Panc1 (cell line): ENCODE measurements around the gene AOAH. TPM values are rescaled to one million over a fixed set of nuclear protein-coding genes. Genes with fewer than 3 reads are reported as not detected.

ENCODE experiments used
- ATAC-seq: fragments of 200-7000 bp; cut with Tn5 transposase; 2 replicates; pipeline ENCODE4 v1.9.1; 2020; ENCODE audit warnings: mild to moderate bottlenecking, moderate library complexity
- BruUV-seq: library from RNA; stranded (reverse); fragments of 400-500 nt; replicated peaks from 2 replicates; lab custom pipeline; 2021; lab: Mats Ljungman, UMichigan
- CTCF ChIA-PET: fragments of 300-600 bp; sonication (Branson Sonifier 250); formaldehyde crosslinking; loops from one replicate; lab custom pipeline; 2022; ENCODE audit warnings: antibody characterized with exemption; lab: Charles Lee
- POLR2A ChIA-PET: fragments of 300-600 bp; sonication (Branson Sonifier 250); formaldehyde crosslinking; loops from one replicate; lab custom pipeline; 2022; ENCODE audit warnings: antibody characterized with exemption; lab: Charles Lee
- DNase-seq: peaks from one replicate; pipeline ENCODE4 v3.0.0-alpha.2; 2010; ENCODE audit warnings: low read depth, low spot score
- H3K27ac ChIP-seq: 2 replicates; pipeline ENCODE4 v1.5.1; 2011; ENCODE audit warnings: mild to moderate bottlenecking, low read length, inconsistent platforms
- H3K27me3 ChIP-seq: fragments of 200-500 bp; sonication (Bioruptor generic); 2 replicates; pipeline ENCODE4 v1.6.0; 2014; ENCODE audit warnings: low read length, inconsistent platforms; ENCODE audit not compliant: control insufficient read depth, insufficient read depth
- H3K36me3 ChIP-seq: fragments of 200-500 bp; sonication (Bioruptor generic); 2 replicates; pipeline ENCODE4 v1.5.1; 2014; ENCODE audit warnings: inconsistent platforms, mild to moderate bottlenecking, low read length, moderate library complexity; ENCODE audit not compliant: control insufficient read depth, insufficient read depth
- H3K4me1 ChIP-seq: 2 replicates; pipeline ENCODE4 v1.5.1; 2011; ENCODE audit warnings: inconsistent platforms, mild to moderate bottlenecking, low read length, moderate library complexity; ENCODE audit not compliant: control insufficient read depth, insufficient read depth
- H3K4me3 ChIP-seq, 2 experiments: 2 replicates each; pipeline ENCODE4 v1.5.1; 2011 to 2012; ENCODE audit warnings: low read depth in 2 of 2, low read length in 2 of 2, mild to moderate bottlenecking in 2 of 2, inconsistent platforms in 1 of 2, moderate library complexity in 1 of 2
- H3K9me3 ChIP-seq: fragments of 200-500 bp; sonication (Bioruptor generic); 2 replicates; pipeline ENCODE4 v1.5.1; 2014; ENCODE audit warnings: low read depth, mild to moderate bottlenecking, inconsistent platforms, low read length, moderate library complexity; ENCODE audit not compliant: control insufficient read depth, insufficient read depth
- POLR2AphosphoS5 ChIP-seq: IDR thresholded peaks from 2 replicates; pipeline ENCODE4 v1.6.1; 2012; ENCODE audit warnings: mild to moderate bottlenecking, low read depth, low read length, moderate library complexity
- SIN3A ChIP-seq: IDR thresholded peaks from 2 replicates; pipeline ENCODE4 v1.6.1; 2012; ENCODE audit warnings: low read depth, mild to moderate bottlenecking, low read length, moderate library complexity, borderline replicate concordance; ENCODE audit not compliant: insufficient read depth
- TCF7L2 ChIP-seq: IDR thresholded peaks from 2 replicates; pipeline ENCODE4 v1.6.1; 2011; ENCODE audit warnings: mild to moderate bottlenecking, low read depth, low read length, inconsistent platforms
- in situ Hi-C: cut with HindIII; loops from 2 replicates; pipeline ENCODE4 v1.10.0; 2016; ENCODE audit warnings: low sequenced_read_pairs, low pct_unique_long_range_greater_than_20kb
- intact Hi-C: fragments of 100-400 bp; cut with micrococcal nuclease; formaldehyde crosslinking; loops from one replicate; pipeline ENCODE4 v1.10.0; 2022; ENCODE audit not compliant: unreplicated experiment
- total RNA-seq: library from RNA; stranded (reverse); gene quantifications from one replicate; pipeline ENCODE4 v1.2.1, GENCODE V29; 2021; ENCODE audit not compliant: unreplicated experiment
- TF ChIP-seq, protein P1 (sequence below): fragments of 450-650 bp; IDR thresholded peaks from 2 replicates; pipeline ENCODE4 v1.5.1; 2017; ENCODE audit warnings: mild to moderate bottlenecking
- TF ChIP-seq, protein P2 (sequence below), 2 experiments: IDR thresholded peaks; 2 replicates each; pipeline ENCODE4 v1.6.1; 2011 to 2012; ENCODE audit warnings: low read depth in 2 of 2, control low read depth in 1 of 2, low read length in 1 of 2, mild to moderate bottlenecking in 1 of 2, moderate library complexity in 1 of 2; ENCODE audit not compliant: insufficient read depth in 1 of 2

The AOAH gene
- total RNA-seq, 1 experiment from 2014 or later, result 0.31 TPM

DNA sequence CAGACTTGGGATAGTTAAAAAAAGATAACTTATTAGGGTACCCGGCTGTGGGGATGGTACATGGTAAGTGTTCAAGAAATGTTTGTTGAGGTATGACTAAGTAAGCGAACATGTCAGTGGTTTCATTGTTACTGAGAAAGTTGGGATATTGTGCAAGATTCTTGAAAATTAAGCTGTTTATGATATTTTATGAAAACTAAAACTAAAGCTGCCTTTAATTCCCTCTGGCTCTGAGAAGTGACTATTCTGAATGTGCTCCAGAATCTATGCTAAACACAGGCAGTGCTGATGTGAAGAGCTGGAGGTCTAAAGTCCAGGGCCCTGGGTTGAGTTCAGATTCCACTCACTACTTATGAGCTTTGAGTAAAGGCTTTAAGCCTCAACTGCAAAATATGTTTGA, 72.9 kb downstream of the AOAH start:
- H3K36me3 ChIP-seq, result no peaks in the 10 kb centered on the region
- peak overlapping the region; percentile 1; the same call in 1 of the 2 replicates for H3K27ac ChIP-seq
- H3K9me3 ChIP-seq, result peaks cover 41% of the 10 kb centered on the region; the same call in 1 of the 2 replicates
- no peaks in the 10 kb centered on the region for H3K4me1 ChIP-seq
- BruUV-seq, result no TSS peak
- no peak for DNase-seq
- intact Hi-C loops, result no loop called here
- TF ChIP-seq SIN3A, result no peak
- TF ChIP-seq TCF7L2, result no peak
- no peak for TF ChIP-seq POLR2AphosphoS5
- TF ChIP-seq, protein P1, sequence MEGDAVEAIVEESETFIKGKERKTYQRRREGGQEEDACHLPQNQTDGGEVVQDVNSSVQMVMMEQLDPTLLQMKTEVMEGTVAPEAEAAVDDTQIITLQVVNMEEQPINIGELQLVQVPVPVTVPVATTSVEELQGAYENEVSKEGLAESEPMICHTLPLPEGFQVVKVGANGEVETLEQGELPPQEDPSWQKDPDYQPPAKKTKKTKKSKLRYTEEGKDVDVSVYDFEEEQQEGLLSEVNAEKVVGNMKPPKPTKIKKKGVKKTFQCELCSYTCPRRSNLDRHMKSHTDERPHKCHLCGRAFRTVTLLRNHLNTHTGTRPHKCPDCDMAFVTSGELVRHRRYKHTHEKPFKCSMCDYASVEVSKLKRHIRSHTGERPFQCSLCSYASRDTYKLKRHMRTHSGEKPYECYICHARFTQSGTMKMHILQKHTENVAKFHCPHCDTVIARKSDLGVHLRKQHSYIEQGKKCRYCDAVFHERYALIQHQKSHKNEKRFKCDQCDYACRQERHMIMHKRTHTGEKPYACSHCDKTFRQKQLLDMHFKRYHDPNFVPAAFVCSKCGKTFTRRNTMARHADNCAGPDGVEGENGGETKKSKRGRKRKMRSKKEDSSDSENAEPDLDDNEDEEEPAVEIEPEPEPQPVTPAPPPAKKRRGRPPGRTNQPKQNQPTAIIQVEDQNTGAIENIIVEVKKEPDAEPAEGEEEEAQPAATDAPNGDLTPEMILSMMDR, result no peak
- TF ChIP-seq, protein P2, sequence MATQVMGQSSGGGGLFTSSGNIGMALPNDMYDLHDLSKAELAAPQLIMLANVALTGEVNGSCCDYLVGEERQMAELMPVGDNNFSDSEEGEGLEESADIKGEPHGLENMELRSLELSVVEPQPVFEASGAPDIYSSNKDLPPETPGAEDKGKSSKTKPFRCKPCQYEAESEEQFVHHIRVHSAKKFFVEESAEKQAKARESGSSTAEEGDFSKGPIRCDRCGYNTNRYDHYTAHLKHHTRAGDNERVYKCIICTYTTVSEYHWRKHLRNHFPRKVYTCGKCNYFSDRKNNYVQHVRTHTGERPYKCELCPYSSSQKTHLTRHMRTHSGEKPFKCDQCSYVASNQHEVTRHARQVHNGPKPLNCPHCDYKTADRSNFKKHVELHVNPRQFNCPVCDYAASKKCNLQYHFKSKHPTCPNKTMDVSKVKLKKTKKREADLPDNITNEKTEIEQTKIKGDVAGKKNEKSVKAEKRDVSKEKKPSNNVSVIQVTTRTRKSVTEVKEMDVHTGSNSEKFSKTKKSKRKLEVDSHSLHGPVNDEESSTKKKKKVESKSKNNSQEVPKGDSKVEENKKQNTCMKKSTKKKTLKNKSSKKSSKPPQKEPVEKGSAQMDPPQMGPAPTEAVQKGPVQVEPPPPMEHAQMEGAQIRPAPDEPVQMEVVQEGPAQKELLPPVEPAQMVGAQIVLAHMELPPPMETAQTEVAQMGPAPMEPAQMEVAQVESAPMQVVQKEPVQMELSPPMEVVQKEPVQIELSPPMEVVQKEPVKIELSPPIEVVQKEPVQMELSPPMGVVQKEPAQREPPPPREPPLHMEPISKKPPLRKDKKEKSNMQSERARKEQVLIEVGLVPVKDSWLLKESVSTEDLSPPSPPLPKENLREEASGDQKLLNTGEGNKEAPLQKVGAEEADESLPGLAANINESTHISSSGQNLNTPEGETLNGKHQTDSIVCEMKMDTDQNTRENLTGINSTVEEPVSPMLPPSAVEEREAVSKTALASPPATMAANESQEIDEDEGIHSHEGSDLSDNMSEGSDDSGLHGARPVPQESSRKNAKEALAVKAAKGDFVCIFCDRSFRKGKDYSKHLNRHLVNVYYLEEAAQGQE (IDR thresholded peaks at IDR 0.05; ENCODE audit: insufficient read depth in 1 of 2, low read depth in 2 of 2, low read length in 1 of 2), result no peak
- H3K27me3 ChIP-seq, result no peaks in the 10 kb centered on the region
- ChIA-PET CTCF (no interaction called here), POLR2A (no interaction called here)
- ATAC-seq, result no peak
- H3K4me3 ChIP-seq, result no peak overlapping the region
- in situ Hi-C loops, result no loop called here

DNA sequence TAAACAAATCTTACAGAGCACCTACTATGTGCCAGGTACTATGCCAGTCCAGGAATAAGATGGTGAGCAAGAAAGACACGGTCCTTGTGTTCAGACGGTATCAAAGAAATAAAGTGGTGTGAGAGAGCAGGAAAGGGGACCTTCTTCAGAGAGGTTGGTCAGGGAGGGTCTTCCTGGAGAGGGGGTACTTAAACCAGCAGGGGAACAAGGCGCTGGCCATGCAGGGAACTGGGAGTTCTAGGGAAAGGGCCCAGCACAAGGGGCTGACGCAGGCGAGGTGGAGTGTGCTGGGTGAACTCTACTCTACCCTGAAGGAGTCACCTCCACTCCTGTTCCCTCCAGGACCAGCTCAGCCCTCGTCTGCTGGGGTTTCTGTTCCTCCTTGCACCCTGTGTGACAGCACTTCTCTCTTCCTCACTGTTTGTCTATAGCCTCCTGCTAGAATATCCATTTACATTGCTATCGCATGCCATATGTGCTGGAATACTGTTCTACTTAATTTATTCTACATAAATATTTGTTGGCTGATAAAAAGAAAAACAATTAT, 73.5 kb downstream of the AOAH start:
- no peak overlapping the region; the same call in 1 of the 2 replicates for H3K27ac ChIP-seq
- intact Hi-C loops, result no loop called here
- H3K36me3 ChIP-seq, result no peaks in the 10 kb centered on the region
- in situ Hi-C loops, result no loop called here
- H3K4me3 ChIP-seq, result no peak overlapping the region
- BruUV-seq, result no TSS peak
- POLR2A ChIA-PET, result no interaction called here
- TF ChIP-seq SIN3A, result no peak
- no peak for TF ChIP-seq POLR2AphosphoS5
- no peak for TF ChIP-seq TCF7L2
- TF ChIP-seq, protein P1, result no peak
- TF ChIP-seq, protein P2 (IDR thresholded peaks at IDR 0.05; ENCODE audit: insufficient read depth in 1 of 2, low read depth in 2 of 2, low read length in 1 of 2), result no peak
- H3K4me1 ChIP-seq, result no peaks in the 10 kb centered on the region
- no peaks in the 10 kb centered on the region for H3K27me3 ChIP-seq
- ATAC-seq (no peak), DNase-seq (no peak)
- peaks cover 35% of the 10 kb centered on the region; the same call in 1 of the 2 replicates for H3K9me3 ChIP-seq
- CTCF ChIA-PET, result no interaction called here
